NB4 (cell line): ENCODE results near the gene CDC16.

Experiments used
- CTCF ChIP-seq: IDR thresholded peaks from one replicate; pipeline ENCODE4 v1.5.1; 2012; ENCODE audit warnings: low read depth, low read length
- MAX ChIP-seq: IDR thresholded peaks from 2 replicates; pipeline ENCODE4 v1.6.1; 2011; ENCODE audit warnings: low read depth, low read length
- MYC ChIP-seq: IDR thresholded peaks from 2 replicates; pipeline ENCODE4 v1.6.1; 2011; ENCODE audit warnings: low read depth, low read length
- POLR2A ChIP-seq: IDR thresholded peaks from 2 replicates; pipeline ENCODE4 v1.6.1; 2011; ENCODE audit warnings: mild to moderate bottlenecking; ENCODE audit not compliant: insufficient read length; ENCODE audit errors: extremely low read depth

- TF ChIP-seq CTCF (no peak), POLR2A (no peak), MAX (no peak), MYC (no peak)
Observed at GRCh38 chr13:114288157-114288591, 53.5 kb downstream of the CDC16 start.
